Pancreas (tissue), 10 donors: ENCODE measurements around the gene BAIAP3. TPM values are rescaled to one million over a fixed set of nuclear protein-coding genes. Genes with fewer than 3 reads are reported as not detected.

ENCODE experiments used
- ATAC-seq, 4 donors: fragments of 200-7000 bp; cut with Tn5 transposase; one replicate each; pipeline versions ENCODE4 v1.8.0 to v1.9.1; 2020; ENCODE audit warnings: mild to moderate bottlenecking in 4 of 4, moderate library complexity in 4 of 4
- DNase-seq, 6 donors: peaks; one replicate each; pipeline ENCODE4 v3.0.0-alpha.2; 2020
- FAIRE-seq: peaks from 2 replicates; lab custom pipeline; 2012; peaks lifted over from hg19 to GRCh38; lab: Jason Lieb, UNC
- H3K27ac ChIP-seq, 4 donors: fragments of 200-600 bp; sonication (generic); 1 replicate in 3 of 4; 2 replicates in 1 of 4; pipeline versions ENCODE4 v1.5.0 to v1.8.0; 2020
- H3K27me3 ChIP-seq, 4 donors: fragments of 200-600 bp; one replicate each; pipeline ENCODE4 v1.8.0; 2021
- H3K36me3 ChIP-seq, 3 donors: fragments of 200-600 bp; sonication (generic) in 1 of 3; one replicate each; pipeline versions ENCODE4 v1.5.0 to v1.8.0; 2020 to 2021
- H3K4me1 ChIP-seq, 3 donors: fragments of 200-600 bp; one replicate each; pipeline ENCODE4 v1.8.0; 2021
- H3K4me3 ChIP-seq, 4 donors: fragments of 200-600 bp; sonication (generic) in 2 of 4; one replicate each; pipeline versions ENCODE4 v1.5.0 to v1.8.0; 2020 to 2021
- H3K9me3 ChIP-seq, 4 donors: fragments of 200-600 bp; one replicate each; pipeline ENCODE4 v1.8.0; 2021
- WGBS, 2 donors: extraction: QIAGEN DNeasy Blood & Tissue Kit; methylation state at CpG; one replicate each; pipeline ENCODE4 v1.1.7; 2013; 5-methylcytosine and 5-hydroxymethylcytosine counted together
- intact Hi-C, 3 donors: fragments of 100-400 bp; cut with DNase I; formaldehyde crosslinking; loops; one replicate each; pipeline versions ENCODE4 v1.11.1 to v1.14.2; 2022
- polyA plus RNA-seq, 2 donors: library from polyadenylated mRNA; stranded (reverse); fragments of 200-250 nt; gene quantifications; one replicate each; pipeline ENCODE4 v1.2.3, GENCODE V29; 2013
- total RNA-seq, 6 donors: library from RNA; stranded (reverse); fragmentation: NEBNext Ultra II Directional in 4 of 6; extraction: Animal tissue kit (Norgen Biotek cat#: 25700) in 4 of 6; gene quantifications; one replicate each; pipeline versions ENCODE4 v1.2.1 to v1.2.4, GENCODE V29; 2021 to 2023
- TF ChIP-seq, protein P1 (sequence below), 4 donors: fragments of 200-600 bp; sonication (generic) in 3 of 4; IDR thresholded peaks; one replicate each; pipeline versions ENCODE4 v1.5.0 to v1.8.0; 2021; ENCODE audit warnings: antibody characterized with exemption in 4 of 4
- donor health status: healthy with polysubstance abuse.
- donor health status: DM: no; HTN: no; CAD: no; lungs with moderate emphysema.
- donor health status: DM: no; HTN: no; CAD: no.
- donor health status: control.
- donor health status: control.
- donor health status: Bipolar disorder and iron deficiency.
- donor health status: DM: yes; HTN: yes; CAD: no.
- donor health status: DM: no; HTN: no; CAD: no.
- donor health status: DM: no; HTN: no; CAD: no.
- donor health status: DM: yes; HTN: yes; CAD: no.

BAIAP3 gene
- total and polyA plus RNA-seq, 8 donors: 2.1 to 110 (median 12.6) TPM

DNA sequence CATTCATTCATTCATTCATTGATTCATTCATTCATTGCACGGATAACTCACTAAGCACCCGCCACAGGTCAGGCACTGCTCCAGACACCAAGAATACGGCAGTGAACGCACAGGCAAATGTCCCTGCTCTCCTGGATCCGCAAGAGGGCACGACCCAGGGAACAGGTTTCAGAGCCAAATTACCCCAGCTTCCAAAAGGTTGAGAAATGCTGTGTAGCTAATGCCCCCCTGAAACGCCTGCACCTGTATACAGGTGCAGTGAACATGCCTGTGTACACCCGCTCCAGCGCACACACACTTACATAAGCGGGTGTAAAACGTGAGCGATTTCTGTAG is 33.6 kb upstream of the BAIAP3 start:
- H3K27ac ChIP-seq: no peak overlapping the region
- TF ChIP-seq, protein P1, sequence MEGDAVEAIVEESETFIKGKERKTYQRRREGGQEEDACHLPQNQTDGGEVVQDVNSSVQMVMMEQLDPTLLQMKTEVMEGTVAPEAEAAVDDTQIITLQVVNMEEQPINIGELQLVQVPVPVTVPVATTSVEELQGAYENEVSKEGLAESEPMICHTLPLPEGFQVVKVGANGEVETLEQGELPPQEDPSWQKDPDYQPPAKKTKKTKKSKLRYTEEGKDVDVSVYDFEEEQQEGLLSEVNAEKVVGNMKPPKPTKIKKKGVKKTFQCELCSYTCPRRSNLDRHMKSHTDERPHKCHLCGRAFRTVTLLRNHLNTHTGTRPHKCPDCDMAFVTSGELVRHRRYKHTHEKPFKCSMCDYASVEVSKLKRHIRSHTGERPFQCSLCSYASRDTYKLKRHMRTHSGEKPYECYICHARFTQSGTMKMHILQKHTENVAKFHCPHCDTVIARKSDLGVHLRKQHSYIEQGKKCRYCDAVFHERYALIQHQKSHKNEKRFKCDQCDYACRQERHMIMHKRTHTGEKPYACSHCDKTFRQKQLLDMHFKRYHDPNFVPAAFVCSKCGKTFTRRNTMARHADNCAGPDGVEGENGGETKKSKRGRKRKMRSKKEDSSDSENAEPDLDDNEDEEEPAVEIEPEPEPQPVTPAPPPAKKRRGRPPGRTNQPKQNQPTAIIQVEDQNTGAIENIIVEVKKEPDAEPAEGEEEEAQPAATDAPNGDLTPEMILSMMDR (IDR thresholded peaks at IDR 0.05): no peak
- no peaks in the 10 kb centered on the region for H3K27me3 ChIP-seq
- H3K9me3 ChIP-seq: no peaks in the 10 kb centered on the region
- peaks cover 4 to 24% (median 9%) of the 10 kb centered on the region in 3 donors for H3K4me1 ChIP-seq
- intact Hi-C loops: no loop called here
- no peaks in the 10 kb centered on the region for H3K36me3 ChIP-seq
- ATAC-seq (no peak), FAIRE-seq (no peak), DNase-seq (no peak)
- WGBS, 2 donors: 31 to 35% methylated on average over 12 of the region's 12 CpGs
- peak overlapping the region in 2 of 4 donors; percentile 38 to 40 for H3K4me3 ChIP-seq

DNA sequence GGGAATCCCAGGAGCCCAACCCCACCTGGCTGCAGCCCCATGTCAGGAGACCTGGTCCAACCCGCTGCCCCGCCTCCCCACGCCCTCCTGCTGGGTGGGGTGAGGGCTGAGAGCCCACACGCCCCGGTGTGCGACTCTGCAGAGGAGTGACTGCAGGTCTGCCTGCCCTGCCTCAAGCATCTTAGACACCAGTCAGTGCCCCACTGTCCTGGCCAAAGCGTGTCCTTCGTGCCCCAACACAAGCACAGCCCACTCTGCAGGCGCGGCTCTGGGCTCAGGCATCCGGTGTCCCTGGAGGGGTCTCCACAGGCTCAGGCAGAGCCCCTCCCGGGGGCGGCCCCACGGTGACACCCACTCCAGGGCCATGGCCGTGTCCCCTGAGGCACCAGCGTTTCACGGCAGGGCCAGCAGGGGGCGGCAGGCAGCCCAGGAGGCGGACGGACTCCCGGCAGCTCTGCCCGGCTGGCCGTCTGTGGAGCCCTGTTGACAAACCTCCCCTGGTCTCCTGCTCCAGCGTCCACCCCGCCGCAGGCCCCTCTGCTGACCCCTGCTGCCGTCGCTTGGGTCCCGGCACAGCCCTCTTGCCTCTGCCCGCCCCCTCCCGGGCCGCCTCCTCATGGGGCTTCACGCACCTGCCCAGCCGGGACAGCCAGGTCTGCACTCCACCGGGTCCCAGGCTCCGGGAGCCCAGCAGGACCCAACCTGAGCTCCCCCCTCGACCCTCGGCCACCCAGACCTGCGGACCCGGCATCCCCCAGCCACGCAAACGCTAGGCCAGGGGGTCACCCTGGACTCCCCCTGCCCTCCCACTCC is 32.6 kb upstream of the BAIAP3 start:
- FAIRE-seq (no peak), DNase-seq (peak; percentile 58 to 94 (median 84)), ATAC-seq (peak; percentile 72 to 83 (median 78))
- TF ChIP-seq, protein P1 (IDR thresholded peaks at IDR 0.05): peak; percentile 83 to 90 (median 87)
- Histone ChIP-seq H3K27ac (no peak overlapping the region), H3K4me1 (peaks cover 4 to 24% (median 9%) of the 10 kb centered on the region in 3 donors), H3K36me3 (no peaks in the 10 kb centered on the region), H3K27me3 (no peaks in the 10 kb centered on the region), H3K9me3 (no peaks in the 10 kb centered on the region), H3K4me3 (peak overlapping the region in 2 of 4 donors; percentile 37 to 43)
- WGBS, 2 donors: 2 to 6% methylated on average over 40 to 42 of the region's 42 CpGs
- intact Hi-C loops: no loop called here

DNA sequence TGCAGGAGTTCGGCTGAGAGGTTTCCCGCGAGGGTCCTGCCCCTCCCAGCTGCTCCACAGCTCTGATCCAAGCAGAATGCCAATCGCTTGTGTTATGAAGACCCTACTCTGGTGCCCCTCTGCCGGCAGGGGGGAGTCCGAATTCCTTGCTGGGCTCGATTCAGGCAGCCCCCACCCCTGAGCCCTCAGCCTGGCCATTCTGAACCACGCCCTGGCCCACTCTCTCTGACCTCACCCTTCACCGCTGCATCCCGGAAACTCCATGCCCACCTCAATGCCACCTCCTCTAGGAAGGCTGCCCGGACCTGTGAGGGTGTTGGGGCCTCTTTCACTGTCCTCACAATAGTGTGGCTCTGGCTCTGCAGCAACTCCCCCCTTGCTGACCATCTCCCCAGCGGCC is 31.9 kb upstream of the BAIAP3 start:
- no peaks in the 10 kb centered on the region for H3K36me3 ChIP-seq
- DNase-seq: no peak
- 66 to 80% methylated on average over 12 of the region's 12 CpGs for WGBS, 2 donors
- H3K4me3 ChIP-seq: no peak overlapping the region
- no peaks in the 10 kb centered on the region for H3K27me3 ChIP-seq
- no peak for FAIRE-seq
- TF ChIP-seq, protein P1 (IDR thresholded peaks at IDR 0.05): no peak
- intact Hi-C loops: no loop called here
- peaks cover 4 to 24% (median 9%) of the 10 kb centered on the region in 3 donors for H3K4me1 ChIP-seq
- no peak overlapping the region for H3K27ac ChIP-seq
- ATAC-seq: no peak
- H3K9me3 ChIP-seq: no peaks in the 10 kb centered on the region

DNA sequence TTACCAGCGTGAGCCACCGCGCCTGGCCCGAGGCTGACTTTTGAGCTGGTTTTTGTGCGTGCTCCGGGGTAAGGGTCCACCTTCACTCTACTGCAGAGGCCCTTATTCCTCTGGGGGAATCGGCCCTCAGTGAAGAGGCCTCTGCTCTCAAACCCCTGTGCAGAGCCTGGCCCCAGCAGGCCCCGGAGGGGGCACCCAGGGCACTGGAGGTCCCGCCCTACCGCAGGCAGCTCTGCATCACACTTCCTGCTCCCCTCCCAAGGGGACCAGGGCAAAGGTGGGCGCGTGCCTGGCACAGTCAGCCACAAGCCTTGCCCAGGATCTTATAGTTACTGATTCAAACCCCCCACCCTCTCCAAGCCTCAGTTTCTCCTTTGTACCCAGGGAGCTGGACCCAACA is 27.6 kb upstream of the BAIAP3 start:
- Histone ChIP-seq H3K4me3 (no peak overlapping the region), H3K9me3 (no peaks in the 10 kb centered on the region), H3K4me1 (peaks cover 0 to 4% (median under 1%) of the 10 kb centered on the region in 3 donors), H3K27me3 (no peaks in the 10 kb centered on the region), H3K27ac (no peak overlapping the region), H3K36me3 (no peaks in the 10 kb centered on the region)
- FAIRE-seq (no peak), ATAC-seq (no peak), DNase-seq (no peak)
- intact Hi-C loops: no loop called here
- 71 to 80% methylated on average over 12 of the region's 12 CpGs for WGBS, 2 donors
- TF ChIP-seq, protein P1 (IDR thresholded peaks at IDR 0.05): no peak

DNA sequence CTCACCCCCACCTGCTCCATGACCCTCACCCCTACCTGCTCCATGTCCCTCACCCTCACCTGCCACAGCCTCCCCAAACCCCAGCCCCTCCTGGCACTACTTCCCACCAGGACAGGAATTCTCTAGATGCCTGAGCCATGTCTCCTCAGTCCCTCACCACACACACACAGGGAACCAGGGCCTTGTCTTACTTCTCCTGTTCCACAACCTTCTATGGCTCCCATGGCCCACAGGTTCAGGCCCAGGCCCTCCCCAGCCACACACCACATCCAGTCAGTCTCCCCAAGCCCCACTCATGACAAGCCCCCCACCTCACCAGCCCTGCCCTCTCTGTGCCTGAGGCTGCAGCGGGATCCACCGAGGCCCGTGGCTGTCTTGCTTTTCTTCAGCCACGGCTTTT is 27.1 kb upstream of the BAIAP3 start:
- no peak for ATAC-seq
- H3K4me3 ChIP-seq: no peak overlapping the region
- FAIRE-seq: no peak
- WGBS, 2 donors: 64 to 67% methylated on average over 4 of the region's 4 CpGs
- DNase-seq: no peak
- no peaks in the 10 kb centered on the region for H3K27me3 ChIP-seq
- H3K4me1 ChIP-seq: peaks cover 2 to 6% (median 3%) of the 10 kb centered on the region in 3 donors
- no peaks in the 10 kb centered on the region for H3K36me3 ChIP-seq
- no peak overlapping the region for H3K27ac ChIP-seq
- intact Hi-C loops: no loop called here
- TF ChIP-seq, protein P1 (IDR thresholded peaks at IDR 0.05): no peak
- H3K9me3 ChIP-seq: no peaks in the 10 kb centered on the region
